A673 (cell line): ENCODE data around the gene ARHGAP26.

Experiments
- CTCF ChIP-seq: fragments of 300-800, 200-600 bp; sonication (generic); conservative IDR thresholded peaks from 2 replicates; pipeline ENCODE4 v1.5.1; 2017; ENCODE audit warnings: low read depth, mild to moderate bottlenecking, antibody characterized with exemption, low read length, moderate library complexity, mixed read lengths
- EZH2 ChIP-seq: fragments of 200-600 bp; sonication (generic); IDR thresholded peaks from 2 replicates; pipeline ENCODE4 v1.6.1; 2017; ENCODE audit warnings: borderline replicate concordance, low read depth, mild to moderate bottlenecking, mixed read lengths, antibody characterized with exemption, low read length; ENCODE audit not compliant: poor library complexity, severe bottlenecking

- TF ChIP-seq CTCF (no peak), EZH2 (no peak)
These were observed 69.7 kb downstream of the ARHGAP26 start for GRCh38 chr5:142839711-142840346.
